ENCODE data around the gene C6orf120.

Gene C6orf120

DNA sequence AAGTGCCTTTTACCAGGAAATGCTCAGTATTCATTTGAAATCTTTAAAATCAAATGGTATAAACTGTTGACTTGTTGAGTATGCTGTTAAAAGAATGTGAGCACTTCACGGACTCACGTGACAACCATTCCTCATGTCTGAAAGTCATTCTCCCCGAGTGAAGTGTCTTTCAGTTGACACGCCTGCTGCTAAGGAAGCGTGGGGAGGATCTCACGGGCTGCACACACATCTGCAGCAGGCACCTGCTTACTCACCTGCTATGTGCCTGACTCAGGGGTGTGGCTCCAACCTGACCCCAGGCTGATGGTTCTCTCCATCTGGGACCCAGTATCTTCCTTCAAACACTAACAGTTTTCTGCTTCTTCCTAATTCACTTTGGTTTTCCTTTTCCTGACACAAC, 32.8 kb upstream of the C6orf120 start:
- DNase-seq (ENCODE audit: low read depth), result no peak
- no peak for TF ChIP-seq MYC (IDR thresholded peaks at IDR 0.05; ENCODE audit: low read depth, low read length)
- no peak overlapping the region for H3K4me3 ChIP-seq (ENCODE audit: low read depth, low read length)

DNA sequence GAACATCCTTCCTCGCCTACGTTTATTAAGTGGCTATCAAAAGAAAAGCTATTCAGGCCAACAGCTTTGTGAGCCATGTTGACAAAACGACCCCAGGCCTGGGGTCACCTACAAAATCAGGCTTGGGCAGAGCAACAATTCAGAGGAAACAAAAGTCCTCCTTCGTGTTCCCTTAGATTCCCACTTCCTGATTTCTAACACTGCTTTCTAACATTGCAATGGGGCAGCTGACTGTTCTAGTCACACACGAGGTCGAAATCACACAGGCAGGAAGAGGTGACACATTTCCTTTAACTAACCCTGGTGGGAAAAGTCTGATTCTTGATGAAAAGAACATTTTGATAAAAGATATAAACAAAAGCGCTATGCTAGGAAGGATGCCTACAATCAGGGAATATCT, 32.0 kb upstream of the C6orf120 start:
- DNase-seq (ENCODE audit: low read depth), result peak; percentile 39
- TF ChIP-seq POLR2A (IDR thresholded peaks at IDR 0.05; ENCODE audit: extremely low read depth, insufficient read length) (no peak), CTCF (IDR thresholded peaks at IDR 0.05; ENCODE audit: low read depth, low read length) (no peak), MYC (IDR thresholded peaks at IDR 0.05; ENCODE audit: low read depth, low read length) (no peak)
- TF ChIP-seq, protein P1, sequence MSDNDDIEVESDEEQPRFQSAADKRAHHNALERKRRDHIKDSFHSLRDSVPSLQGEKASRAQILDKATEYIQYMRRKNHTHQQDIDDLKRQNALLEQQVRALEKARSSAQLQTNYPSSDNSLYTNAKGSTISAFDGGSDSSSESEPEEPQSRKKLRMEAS (IDR thresholded peaks at IDR 0.05; ENCODE audit: low read depth, low read length), result no peak
- no peak overlapping the region for H3K4me3 ChIP-seq (ENCODE audit: low read depth, low read length)

DNA sequence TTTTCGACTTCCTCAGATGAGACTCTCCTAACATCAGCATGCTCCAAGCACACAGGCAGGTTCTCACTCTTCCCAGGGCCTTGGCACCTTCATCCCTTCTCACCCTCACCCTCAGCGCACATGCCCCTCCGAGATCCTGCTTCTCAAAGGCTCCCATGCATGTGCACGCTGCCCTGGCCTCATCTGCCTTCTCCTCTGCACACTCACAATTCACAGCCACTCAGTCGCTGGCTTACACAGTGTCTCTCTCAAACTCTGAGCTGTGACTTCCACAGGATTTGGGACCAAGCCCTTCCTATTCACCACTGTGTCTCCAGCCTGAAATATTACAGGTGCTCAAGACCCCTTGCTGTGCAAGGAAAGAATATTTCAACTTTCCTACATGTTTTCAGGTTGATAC, 30.4 kb upstream of the C6orf120 start:
- no peak overlapping the region for H3K4me3 ChIP-seq (ENCODE audit: low read depth, low read length)
- no peak for DNase-seq (ENCODE audit: low read depth)
- TF ChIP-seq, protein P1 (IDR thresholded peaks at IDR 0.05; ENCODE audit: low read depth, low read length), result no peak
- TF ChIP-seq CTCF (IDR thresholded peaks at IDR 0.05; ENCODE audit: low read depth, low read length) (no peak), MYC (IDR thresholded peaks at IDR 0.05; ENCODE audit: low read depth, low read length) (no peak), POLR2A (IDR thresholded peaks at IDR 0.05; ENCODE audit: extremely low read depth, insufficient read length) (no peak)

GRCh38 chr6:169675011-169675410, 26.9 kb upstream of the C6orf120 start:
- TF ChIP-seq CTCF (IDR thresholded peaks at IDR 0.05; ENCODE audit: low read depth, low read length), result no peak
- TF ChIP-seq, protein P1 (IDR thresholded peaks at IDR 0.05; ENCODE audit: low read depth, low read length), result no peak
- TF ChIP-seq MYC (IDR thresholded peaks at IDR 0.05; ENCODE audit: low read depth, low read length), result no peak
- no peak for TF ChIP-seq POLR2A (IDR thresholded peaks at IDR 0.05; ENCODE audit: extremely low read depth, insufficient read length)
- DNase-seq (ENCODE audit: low read depth), result no peak
- no peak overlapping the region for H3K4me3 ChIP-seq (ENCODE audit: low read depth, low read length)

GRCh38 chr6:169677096-169677495, 24.8 kb upstream of the C6orf120 start:
- H3K4me3 ChIP-seq (ENCODE audit: low read depth, low read length), result no peak overlapping the region
- no peak for TF ChIP-seq POLR2A (IDR thresholded peaks at IDR 0.05; ENCODE audit: extremely low read depth, insufficient read length)
- TF ChIP-seq MYC (IDR thresholded peaks at IDR 0.05; ENCODE audit: low read depth, low read length), result no peak
- TF ChIP-seq CTCF (IDR thresholded peaks at IDR 0.05; ENCODE audit: low read depth, low read length), result no peak
- TF ChIP-seq, protein P1 (IDR thresholded peaks at IDR 0.05; ENCODE audit: low read depth, low read length), result no peak
- no peak for DNase-seq (ENCODE audit: low read depth)

DNA sequence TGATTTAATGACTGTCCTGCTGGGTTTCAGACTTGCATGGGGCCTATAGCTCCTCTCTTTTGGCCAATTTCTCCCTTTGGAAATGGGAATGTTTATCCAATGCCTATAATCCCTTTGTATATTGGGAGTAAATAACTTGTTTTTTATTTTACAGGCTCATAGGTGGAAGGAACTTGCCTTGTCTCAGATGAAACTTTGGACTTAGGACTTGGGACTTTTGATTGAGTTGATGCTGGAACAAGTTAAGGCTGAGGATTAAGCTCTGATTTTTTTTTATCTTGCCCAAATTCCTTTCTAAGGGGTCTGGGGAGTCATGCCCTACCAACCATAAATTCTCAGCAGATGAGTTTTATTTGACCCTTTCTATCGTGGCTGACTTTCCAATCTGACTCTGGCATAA, 23.6 kb upstream of the C6orf120 start:
- no peak for DNase-seq (ENCODE audit: low read depth)
- TF ChIP-seq POLR2A (IDR thresholded peaks at IDR 0.05; ENCODE audit: extremely low read depth, insufficient read length) (no peak), MYC (IDR thresholded peaks at IDR 0.05; ENCODE audit: low read depth, low read length) (no peak), CTCF (IDR thresholded peaks at IDR 0.05; ENCODE audit: low read depth, low read length) (no peak)
- TF ChIP-seq, protein P1 (IDR thresholded peaks at IDR 0.05; ENCODE audit: low read depth, low read length), result no peak

More for the DNA sequence above, 23.6 kb upstream of the C6orf120 start:
- H3K4me3 ChIP-seq (ENCODE audit: low read depth, low read length), result no peak overlapping the region
